GM12874 (cell line): ENCODE measurements around the gene DLX2.

Experiments
- TF ChIP-seq, protein P1 (sequence below): IDR thresholded peaks from 2 replicates; pipeline ENCODE4 v1.5.1; 2011; ENCODE audit warnings: low read depth, mild to moderate bottlenecking, control low read depth, low read length, moderate library complexity; ENCODE audit not compliant: insufficient read depth

DLX2 gene

DNA sequence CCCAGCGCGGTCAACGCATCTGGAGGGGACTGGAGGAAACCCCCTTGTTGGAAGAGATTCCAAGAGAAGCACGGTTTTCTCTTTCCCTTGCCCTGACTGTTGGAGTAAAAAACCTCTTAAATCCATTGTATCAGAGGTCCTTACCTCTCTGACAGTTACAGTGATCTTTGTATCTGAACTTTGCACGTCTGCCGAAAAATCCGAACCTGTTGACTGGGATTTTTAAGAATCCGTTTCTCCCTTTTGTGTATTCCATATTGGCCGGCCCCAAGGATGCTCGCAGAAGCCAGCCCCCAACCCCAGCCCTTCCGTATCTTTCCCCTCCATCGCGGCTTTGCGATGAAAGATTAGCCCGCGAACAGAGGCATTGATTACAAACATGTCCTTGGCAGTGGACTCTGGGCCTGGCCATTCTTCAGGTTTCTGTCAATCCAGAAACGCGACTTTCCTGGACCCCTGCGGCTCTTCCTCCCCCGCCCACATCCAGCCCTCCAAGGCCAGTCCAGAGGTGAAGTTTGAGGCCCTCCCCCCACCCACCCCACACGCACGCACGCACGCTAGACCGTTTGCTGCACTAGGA, 22.0 kb downstream of the DLX2 start:
- TF ChIP-seq, protein P1, sequence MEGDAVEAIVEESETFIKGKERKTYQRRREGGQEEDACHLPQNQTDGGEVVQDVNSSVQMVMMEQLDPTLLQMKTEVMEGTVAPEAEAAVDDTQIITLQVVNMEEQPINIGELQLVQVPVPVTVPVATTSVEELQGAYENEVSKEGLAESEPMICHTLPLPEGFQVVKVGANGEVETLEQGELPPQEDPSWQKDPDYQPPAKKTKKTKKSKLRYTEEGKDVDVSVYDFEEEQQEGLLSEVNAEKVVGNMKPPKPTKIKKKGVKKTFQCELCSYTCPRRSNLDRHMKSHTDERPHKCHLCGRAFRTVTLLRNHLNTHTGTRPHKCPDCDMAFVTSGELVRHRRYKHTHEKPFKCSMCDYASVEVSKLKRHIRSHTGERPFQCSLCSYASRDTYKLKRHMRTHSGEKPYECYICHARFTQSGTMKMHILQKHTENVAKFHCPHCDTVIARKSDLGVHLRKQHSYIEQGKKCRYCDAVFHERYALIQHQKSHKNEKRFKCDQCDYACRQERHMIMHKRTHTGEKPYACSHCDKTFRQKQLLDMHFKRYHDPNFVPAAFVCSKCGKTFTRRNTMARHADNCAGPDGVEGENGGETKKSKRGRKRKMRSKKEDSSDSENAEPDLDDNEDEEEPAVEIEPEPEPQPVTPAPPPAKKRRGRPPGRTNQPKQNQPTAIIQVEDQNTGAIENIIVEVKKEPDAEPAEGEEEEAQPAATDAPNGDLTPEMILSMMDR, result no peak

DNA sequence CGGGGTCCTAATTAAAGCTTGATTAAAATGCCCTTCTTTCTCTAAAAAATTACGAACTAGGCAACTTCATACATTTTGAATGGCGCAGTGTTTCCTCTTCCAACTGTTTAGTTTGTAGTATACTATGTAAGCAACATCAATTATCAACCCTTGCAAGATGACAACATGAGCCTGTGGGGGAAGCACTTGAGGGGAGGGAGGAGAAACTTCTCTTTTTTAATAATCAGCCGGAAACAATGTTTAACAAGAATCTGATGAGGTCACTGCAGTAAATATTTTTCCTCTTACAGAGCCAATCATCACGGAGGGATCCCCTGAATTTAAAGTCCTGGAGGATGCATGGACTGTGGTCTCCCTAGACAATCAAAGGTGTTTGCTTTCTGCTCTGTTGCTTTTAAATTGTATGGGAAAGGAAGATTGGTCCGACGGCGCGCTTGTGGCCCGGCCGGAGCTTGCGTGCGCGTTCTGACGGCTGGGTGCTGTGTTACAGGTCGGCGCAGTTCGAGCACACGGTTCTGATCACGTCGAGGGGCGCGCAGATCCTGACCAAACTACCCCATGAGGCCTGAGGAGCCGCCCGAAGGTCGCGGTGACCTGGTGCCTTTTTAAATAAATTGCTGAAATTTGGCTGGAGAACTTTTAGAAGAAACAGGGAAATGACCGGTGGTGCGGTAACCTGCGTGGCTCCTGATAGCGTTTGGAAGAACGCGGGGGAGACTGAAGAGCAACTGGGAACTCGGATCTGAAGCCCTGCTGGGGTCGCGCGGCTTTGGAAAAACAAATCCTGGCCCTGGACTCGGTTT, 22.7 kb downstream of the DLX2 start:
- TF ChIP-seq, protein P1, result no peak

DNA sequence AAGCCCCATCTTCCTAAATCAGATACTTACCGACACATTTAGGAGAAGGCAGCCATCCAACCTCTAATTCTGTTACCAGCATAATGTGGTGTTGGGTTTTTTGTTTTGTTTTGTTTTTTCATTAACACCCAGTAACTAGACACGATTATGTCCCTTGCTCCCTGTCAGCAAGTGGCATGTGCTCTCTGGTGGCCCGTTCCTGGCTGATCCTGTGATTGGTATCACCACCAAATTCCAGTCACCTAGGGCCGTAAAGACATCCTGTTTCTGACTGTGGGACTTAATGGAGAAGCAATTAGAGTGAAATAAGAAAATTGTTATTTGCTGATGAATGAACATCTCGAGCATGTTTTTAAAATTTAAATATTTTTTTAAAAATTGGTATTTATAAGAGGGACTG, 23.3 kb downstream of the DLX2 start:
- TF ChIP-seq, protein P1, result no peak

DNA sequence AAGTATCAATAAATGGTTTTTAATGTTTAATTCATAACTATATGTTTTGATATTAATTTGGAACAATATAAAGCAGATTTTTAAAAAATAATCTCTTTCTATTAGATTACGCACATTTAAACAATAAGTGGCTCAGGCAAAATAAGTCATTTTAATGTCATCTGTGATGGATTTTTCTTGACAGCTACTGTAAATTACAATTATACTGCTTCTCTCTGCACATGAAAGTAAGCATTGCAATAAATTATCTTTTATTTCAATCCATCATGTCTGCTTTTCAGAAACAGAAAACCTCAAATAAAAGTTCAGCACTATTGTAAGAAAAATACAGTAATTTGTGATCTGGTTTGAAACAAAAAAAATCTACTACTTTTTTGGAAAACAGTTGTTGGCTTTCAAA, 28.4 kb downstream of the DLX2 start:
- TF ChIP-seq, protein P1, result no peak

DNA sequence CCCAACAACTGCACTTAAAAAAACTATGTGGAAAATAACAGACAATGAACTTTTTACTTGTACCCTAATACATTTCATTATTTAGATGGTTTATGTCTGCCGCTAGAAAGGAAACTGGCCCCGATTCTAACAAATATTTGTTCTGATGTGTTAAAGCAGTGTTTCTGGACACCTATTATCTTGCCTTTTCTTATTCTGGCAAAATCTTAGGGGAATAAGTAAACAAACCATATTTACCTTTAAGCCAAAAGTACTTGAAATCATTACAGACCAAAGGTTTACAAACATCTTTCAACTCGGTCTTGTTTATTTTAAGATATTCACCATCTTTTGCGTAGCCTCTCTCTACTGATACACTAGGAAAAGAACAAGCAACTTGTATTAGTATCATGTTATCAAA, 29.2 kb downstream of the DLX2 start:
- TF ChIP-seq, protein P1, result no peak

DNA sequence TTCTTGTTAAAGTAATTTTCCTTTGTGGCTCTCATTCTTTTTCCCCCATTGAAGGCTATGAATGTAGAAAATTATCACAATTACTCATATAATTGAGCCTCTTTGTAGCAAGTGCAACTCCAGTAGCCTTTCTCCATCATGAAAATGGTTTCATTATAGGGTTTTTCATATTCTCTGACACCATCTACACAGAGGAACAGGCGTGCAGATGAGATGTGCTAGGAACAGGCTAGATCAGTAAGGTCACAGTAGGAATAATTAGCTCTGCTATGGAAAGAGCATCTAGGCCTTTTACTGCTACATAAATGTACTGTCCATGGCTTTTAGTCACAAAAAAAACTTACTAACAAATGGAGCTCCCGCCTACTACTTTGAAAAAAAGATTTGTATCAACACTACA, 30.0 kb downstream of the DLX2 start:
- TF ChIP-seq, protein P1, result no peak

DNA sequence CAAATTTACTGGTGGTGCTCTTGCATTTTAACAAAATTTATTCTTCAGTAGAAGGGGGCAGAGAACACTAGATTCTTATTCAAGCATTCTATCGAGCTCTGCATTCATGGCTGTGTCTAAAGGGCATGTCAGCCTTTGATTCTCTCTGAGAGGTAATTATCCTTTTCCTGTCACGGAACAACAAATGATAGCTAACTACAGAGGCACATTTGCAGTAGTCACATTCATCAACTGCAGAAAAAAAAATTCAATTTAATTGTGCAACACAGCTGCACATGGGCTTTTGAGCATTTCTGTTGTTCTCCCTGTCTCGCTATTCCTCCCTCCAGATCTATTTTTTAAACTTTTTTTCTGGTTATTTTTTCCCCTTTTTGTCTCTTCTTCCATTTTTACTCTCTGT, 30.4 kb downstream of the DLX2 start:
- TF ChIP-seq, protein P1, result no peak
